ENCODE measurements around the gene BBX. TPM values are rescaled to one million over a fixed set of nuclear protein-coding genes. Genes with fewer than 3 reads are reported as not detected.
"Not testable (repeated sequence)": the region's sequence is repeated elsewhere in the genome, so short reads cannot be mapped to it uniquely, and the experiment has no call there.

BBX gene
- total RNA-seq, 4 donors from 2014 or later, result 24.2 to 68.7 (median 38.0) TPM

DNA sequence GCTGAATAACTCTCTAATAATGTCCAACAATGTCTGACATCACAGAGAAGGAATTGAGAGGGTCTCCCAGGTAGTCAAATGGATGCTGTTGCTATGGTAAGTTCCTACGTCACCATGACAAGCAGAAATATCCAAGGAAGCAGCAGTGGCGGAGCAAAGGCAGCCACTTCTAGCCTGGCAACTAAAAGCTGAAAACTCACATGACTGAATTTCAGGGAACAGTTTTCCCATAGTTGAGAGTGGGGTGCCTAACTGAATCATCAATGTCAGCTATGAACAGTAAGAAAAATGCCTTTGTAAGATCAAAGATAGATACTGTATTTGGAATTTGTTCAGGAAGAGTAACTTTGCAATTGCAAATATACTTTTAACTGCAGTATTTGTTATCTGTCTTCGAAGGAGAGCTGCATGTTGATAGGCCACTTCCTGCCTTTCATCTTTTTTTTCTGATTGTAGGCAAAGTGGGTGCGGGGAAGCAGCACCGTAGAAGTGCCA lies 161.7 kb downstream of the BBX start:
- H3K4me1 ChIP-seq, result peaks cover 12% of the 10 kb centered on the region
- H3K27ac ChIP-seq, result no peak overlapping the region
- DNase-seq (ENCODE audit: low spot score in 2 of 2), result no peak
- TF ChIP-seq EP300 (IDR thresholded peaks at IDR 0.05) (no peak), POLR2A (IDR thresholded peaks at IDR 0.05) (no peak), POLR2AphosphoS5 (IDR thresholded peaks at IDR 0.05) (no peak)
- TF ChIP-seq, protein P1, sequence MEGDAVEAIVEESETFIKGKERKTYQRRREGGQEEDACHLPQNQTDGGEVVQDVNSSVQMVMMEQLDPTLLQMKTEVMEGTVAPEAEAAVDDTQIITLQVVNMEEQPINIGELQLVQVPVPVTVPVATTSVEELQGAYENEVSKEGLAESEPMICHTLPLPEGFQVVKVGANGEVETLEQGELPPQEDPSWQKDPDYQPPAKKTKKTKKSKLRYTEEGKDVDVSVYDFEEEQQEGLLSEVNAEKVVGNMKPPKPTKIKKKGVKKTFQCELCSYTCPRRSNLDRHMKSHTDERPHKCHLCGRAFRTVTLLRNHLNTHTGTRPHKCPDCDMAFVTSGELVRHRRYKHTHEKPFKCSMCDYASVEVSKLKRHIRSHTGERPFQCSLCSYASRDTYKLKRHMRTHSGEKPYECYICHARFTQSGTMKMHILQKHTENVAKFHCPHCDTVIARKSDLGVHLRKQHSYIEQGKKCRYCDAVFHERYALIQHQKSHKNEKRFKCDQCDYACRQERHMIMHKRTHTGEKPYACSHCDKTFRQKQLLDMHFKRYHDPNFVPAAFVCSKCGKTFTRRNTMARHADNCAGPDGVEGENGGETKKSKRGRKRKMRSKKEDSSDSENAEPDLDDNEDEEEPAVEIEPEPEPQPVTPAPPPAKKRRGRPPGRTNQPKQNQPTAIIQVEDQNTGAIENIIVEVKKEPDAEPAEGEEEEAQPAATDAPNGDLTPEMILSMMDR (IDR thresholded peaks at IDR 0.05), result no peak
- H3K36me3 ChIP-seq, result no peaks in the 10 kb centered on the region
- H3K4me3 ChIP-seq, result no peak overlapping the region
- H3K9me3 ChIP-seq, result no peaks in the 10 kb centered on the region
- 74% methylated on average over 5 of the region's 5 CpGs for WGBS
- H3K27me3 ChIP-seq, result no peaks in the 10 kb centered on the region

DNA sequence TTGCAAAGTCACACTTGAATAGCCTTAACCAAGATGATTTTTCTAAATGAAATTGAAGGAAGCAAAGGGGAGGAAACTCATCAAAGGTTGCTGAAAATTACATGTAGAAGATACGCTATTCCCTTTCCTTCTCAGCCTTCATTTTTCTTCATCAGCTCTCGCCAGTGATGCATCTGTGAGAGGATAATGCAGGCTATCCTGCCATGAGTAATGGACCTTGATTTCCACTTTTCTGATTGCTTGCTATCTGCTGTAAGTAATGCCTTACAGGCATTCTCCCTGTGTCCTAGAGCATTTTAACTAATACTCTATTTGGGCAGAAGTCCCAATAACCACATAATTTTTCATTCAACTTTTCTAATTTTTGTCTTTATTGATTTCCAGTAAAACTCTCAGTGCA lies 162.6 kb downstream of the BBX start:
- Histone ChIP-seq H3K27me3 (no peaks in the 10 kb centered on the region), H3K27ac (no peak overlapping the region), H3K9me3 (no peaks in the 10 kb centered on the region), H3K4me1 (peaks cover 12% of the 10 kb centered on the region), H3K4me3 (no peak overlapping the region), H3K36me3 (no peaks in the 10 kb centered on the region)
- 98% methylated on average over 2 of the region's 2 CpGs for WGBS
- TF ChIP-seq EP300 (IDR thresholded peaks at IDR 0.05) (no peak), POLR2AphosphoS5 (IDR thresholded peaks at IDR 0.05) (no peak), POLR2A (IDR thresholded peaks at IDR 0.05) (no peak)
- TF ChIP-seq, protein P1 (IDR thresholded peaks at IDR 0.05), result no peak
- DNase-seq (ENCODE audit: low spot score in 2 of 2), result no peak

DNA sequence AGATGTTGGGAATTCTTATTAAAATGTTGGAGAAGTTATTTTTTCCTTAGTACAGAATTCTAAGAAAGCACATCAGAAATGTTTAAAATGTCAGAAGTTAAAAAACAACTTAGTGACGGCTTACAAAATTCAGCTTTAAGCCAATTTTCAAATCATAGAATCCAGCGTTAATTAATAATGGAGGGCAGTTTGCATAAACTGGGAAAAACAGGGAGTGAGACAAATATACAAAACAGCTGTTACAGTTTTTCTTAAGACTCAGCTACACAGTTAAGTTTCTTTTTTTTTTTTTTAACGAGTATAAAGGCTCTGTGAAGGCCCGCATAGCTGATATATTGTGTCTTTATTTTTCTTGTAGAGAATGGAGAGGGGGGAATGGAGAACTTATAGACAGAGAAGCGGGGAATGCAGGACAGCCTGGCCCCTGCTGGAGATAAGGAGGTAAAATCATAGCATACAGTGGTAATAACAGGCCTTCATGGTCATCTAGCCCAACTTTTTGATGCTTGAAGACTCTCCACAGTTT lies 164.4 kb downstream of the BBX start:
- TF ChIP-seq POLR2A (IDR thresholded peaks at IDR 0.05) (no peak), POLR2AphosphoS5 (IDR thresholded peaks at IDR 0.05) (no peak), EP300 (IDR thresholded peaks at IDR 0.05) (no peak)
- TF ChIP-seq, protein P1 (IDR thresholded peaks at IDR 0.05), result no peak
- Histone ChIP-seq H3K27ac (no peak overlapping the region), H3K4me3 (no peak overlapping the region), H3K9me3 (no peaks in the 10 kb centered on the region), H3K27me3 (no peaks in the 10 kb centered on the region), H3K36me3 (no peaks in the 10 kb centered on the region), H3K4me1 (peaks cover 12% of the 10 kb centered on the region)
- no peak for DNase-seq (ENCODE audit: low spot score in 2 of 2)
- WGBS, result 92% methylated on average over 5 of the region's 5 CpGs

DNA sequence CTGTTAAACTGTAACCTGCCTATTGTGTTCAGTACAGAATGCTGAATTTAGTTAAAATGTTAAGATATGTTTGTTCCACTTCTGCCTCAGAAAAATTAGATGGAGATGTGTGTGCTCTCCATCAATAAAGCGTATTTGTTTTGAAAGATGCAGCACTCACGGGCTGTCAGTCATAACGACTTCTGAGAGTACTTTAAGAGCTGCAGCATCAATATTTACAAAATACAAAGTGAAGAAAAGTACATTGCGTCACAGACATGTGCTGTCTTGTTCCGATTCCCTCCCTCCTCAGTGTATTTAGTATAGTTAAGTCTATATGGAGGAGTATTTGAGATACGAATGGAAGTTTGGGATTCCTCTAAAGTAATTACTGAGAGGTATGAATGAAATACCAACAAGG lies 166.6 kb downstream of the BBX start:
- TF ChIP-seq EP300 (IDR thresholded peaks at IDR 0.05), result no peak
- TF ChIP-seq POLR2AphosphoS5 (IDR thresholded peaks at IDR 0.05), result no peak
- TF ChIP-seq, protein P1 (IDR thresholded peaks at IDR 0.05), result no peak
- TF ChIP-seq POLR2A (IDR thresholded peaks at IDR 0.05), result no peak
- no peak for DNase-seq (ENCODE audit: low spot score in 2 of 2)
- no peak overlapping the region for H3K4me3 ChIP-seq
- H3K27ac ChIP-seq, result no peak overlapping the region
- no peaks in the 10 kb centered on the region for H3K9me3 ChIP-seq
- H3K36me3 ChIP-seq, result no peaks in the 10 kb centered on the region
- peaks cover 5% of the 10 kb centered on the region for H3K4me1 ChIP-seq
- WGBS, result 74% methylated on average over 6 of the region's 6 CpGs
- H3K27me3 ChIP-seq, result no peaks in the 10 kb centered on the region

DNA sequence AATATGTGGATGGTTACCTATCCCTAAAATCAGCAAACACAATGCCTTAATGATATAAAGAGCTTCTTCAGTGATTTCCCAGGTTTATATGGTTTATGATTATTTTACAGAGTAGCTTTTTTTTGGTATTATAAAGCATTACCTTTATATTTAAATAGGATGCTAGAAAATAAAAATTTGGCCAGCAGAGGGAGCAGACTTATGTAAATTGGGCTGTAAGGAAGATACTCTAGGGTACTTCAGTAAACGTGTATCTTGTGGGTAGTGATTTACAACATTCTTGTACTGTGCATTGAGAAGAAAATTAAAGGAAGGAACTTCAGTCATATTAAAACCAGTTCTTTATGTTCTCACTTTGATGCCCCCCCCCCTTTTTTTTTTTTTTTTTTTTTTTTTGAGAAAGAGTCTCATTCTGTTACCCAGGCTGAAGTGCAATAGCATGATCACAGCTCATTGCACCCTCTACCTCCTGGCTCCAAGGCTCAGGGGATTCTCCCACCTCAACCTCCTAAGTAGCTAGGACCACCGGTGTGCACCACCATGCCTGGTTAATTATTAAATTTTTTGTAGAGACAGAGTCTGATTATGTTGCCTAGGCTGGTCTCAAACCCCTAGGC lies 167.9 kb downstream of the BBX start:
- no peaks in the 10 kb centered on the region for H3K9me3 ChIP-seq
- WGBS, result 50% methylated on average over 2 of the region's 2 CpGs
- no peak overlapping the region for H3K4me3 ChIP-seq
- H3K4me1 ChIP-seq, result peaks cover 5% of the 10 kb centered on the region
- H3K27ac ChIP-seq, result no peak overlapping the region
- H3K36me3 ChIP-seq, result no peaks in the 10 kb centered on the region
- no peak for DNase-seq (ENCODE audit: low spot score in 2 of 2)
- no peak for TF ChIP-seq POLR2AphosphoS5 (IDR thresholded peaks at IDR 0.05)
- TF ChIP-seq, protein P1 (IDR thresholded peaks at IDR 0.05), result peak in 1 of 2 donors; percentile 21
- H3K27me3 ChIP-seq, result no peaks in the 10 kb centered on the region

DNA sequence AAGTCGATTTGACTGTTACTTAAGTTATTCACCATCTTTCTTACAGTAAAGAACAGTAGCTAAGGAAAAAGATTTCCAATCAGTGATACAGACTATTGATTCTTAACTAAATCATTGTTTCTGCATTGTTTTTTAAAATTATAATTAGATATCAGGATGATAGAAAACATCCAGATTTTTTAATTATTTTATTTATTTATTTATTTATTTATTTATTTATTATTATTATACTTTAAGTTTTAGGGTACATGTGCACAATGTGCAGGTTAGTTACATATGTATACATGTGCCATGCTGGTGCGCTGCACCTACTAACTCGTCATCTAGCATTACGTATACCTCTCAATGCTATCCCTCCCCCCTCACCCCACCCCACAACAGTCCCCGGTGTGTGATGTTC lies 169.2 kb downstream of the BBX start:
- not testable (repeated sequence) for DNase-seq (ENCODE audit: low spot score in 2 of 2); H3K9me3 ChIP-seq; H3K36me3 ChIP-seq; H3K4me1 ChIP-seq; H3K4me3 ChIP-seq; H3K27ac ChIP-seq; H3K27me3 ChIP-seq
- 98% methylated on average over 5 of the region's 5 CpGs for WGBS

DNA sequence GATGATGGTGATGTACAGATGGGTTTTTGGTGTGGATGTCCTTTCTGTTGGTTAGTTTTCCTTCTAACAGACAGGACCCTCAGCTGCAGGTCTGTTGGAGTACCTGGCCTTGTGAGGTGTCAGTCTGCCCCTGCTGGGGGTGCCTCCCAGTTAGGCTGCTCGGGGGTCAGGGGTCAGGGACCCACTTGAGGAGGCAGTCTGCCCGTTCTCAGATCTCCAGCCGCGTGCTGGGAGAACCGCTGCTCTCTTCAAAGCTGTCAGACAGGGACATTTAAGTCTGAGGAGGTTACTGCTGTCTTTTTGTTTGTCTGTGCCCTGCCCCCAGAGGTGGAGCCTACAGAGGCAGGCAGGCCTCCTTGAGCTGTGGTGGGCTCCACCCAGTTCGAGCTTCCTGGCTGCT lies 174.6 kb downstream of the BBX start:
- WGBS, result 34% methylated on average over 5 of the region's 6 CpGs
- peak overlapping the region; percentile 36 for H3K4me3 ChIP-seq
- H3K4me1 ChIP-seq, result not testable (repeated sequence)

DNA sequence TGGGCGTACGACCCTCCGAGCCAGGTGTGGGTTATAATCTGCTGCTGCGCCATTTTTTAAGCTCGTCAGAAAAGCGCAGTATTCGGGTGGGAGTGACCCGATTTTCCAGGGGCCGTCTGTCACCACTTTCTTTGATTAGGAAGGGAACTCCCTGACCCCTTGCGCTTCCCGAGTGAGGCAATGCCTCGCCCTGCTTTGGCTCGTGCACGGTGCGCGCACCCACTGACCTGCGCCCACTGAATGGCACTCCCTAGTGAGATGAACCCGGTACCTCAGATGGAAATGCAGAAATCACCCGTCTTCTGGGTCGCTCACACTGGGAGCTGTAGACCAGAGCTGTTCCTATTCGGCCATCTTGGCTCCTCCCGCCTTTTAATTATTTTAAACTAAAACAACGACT lies 175.1 kb downstream of the BBX start:
- not testable (repeated sequence) for H3K27me3 ChIP-seq; H3K4me1 ChIP-seq; DNase-seq (ENCODE audit: low spot score in 2 of 2); H3K36me3 ChIP-seq; H3K27ac ChIP-seq; H3K9me3 ChIP-seq
- H3K4me3 ChIP-seq, result peak overlapping the region; percentile 36
- 55% methylated on average over 15 of the region's 23 CpGs for WGBS

More for the DNA sequence above, 174.6 kb downstream of the BBX start:
- not testable (repeated sequence) for H3K27ac ChIP-seq; DNase-seq (ENCODE audit: low spot score in 2 of 2); H3K36me3 ChIP-seq; H3K9me3 ChIP-seq; H3K27me3 ChIP-seq
